GM18867 (cell line): Measurements from ENCODE around the gene PDE6A.

Source experiments
- ATAC-seq: cut with Tn5 transposase; IDR thresholded peaks from one replicate; pipeline ENCODE4 v1.9.1; 2021; ENCODE audit warnings: mild to moderate bottlenecking, moderate library complexity; ENCODE audit not compliant: unreplicated experiment

Gene PDE6A

DNA sequence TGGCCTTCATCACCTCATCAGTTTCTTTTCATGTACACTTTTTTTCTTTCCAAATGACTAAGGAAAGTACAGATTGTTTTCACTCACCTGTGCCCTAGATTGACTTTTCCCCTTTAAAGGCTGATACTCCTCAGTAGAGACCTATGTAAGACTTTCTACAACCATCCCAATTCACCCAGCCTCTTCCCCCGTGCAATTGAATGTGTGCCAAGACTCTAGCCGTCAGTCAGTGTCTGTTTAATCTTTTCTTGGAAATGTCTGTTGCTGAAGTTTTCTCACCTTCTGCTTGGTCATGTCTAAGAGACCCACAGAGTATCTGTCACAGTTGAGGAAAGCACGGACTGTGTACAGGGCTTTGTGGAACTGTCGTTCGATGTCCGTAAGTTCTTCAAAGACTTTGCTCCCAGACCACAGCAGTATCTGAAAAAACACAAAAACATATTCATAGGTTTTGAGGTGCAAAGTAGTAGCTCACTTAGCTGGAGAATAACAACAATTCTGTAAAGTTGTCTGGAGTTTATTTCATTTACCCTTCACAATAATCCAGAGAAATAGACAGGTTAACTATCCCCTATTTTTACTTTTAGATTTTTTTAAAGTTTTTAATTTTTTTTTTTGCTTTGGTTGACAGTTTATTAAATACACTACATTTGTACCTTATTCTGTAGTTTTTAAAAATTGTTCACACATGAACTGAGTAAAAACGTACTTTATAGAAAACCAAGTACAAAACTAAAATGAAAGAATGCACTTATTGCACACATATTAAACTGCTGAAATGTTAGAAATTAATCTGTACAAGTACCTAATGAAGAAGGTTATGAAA, 13.6 kb downstream of the PDE6A start:
- ATAC-seq = no peak

DNA sequence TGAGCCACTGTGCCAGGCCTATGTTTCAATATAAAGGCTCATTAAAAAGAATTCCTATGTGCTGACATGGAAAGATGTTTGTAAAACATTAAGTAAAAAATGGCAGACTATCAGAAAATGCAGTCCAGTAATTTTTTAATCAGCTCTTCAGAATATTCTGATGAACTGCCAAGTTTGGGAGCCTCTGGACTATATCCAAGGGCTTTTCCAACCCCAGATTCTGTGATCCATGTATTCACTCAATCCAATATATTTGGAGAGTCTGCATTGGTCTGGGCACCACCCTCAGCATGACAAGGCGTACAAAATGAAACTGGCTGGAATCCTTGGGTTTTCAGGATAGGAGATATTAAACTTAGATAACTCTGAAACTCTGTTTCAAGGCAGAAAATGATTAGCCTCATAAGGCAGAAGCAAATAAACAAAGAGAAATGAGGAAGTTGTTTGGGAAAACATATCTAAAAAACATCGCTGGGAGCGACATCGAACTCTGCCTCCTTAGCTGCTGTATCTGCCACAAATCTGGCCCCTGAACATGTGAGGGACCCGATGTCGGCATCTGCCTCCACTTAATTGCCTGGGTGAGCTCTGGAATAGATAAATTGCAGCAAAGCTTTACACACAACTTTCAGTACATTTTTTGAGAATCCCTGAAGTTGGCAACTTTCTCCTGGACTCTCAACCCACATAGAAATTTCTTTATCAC, 14.4 kb downstream of the PDE6A start:
- no peak for ATAC-seq

- no peak for ATAC-seq
Observed at GRCh38 chr5:149924486-149924885, 20.1 kb downstream of the PDE6A start.

- ATAC-seq = no peak
Observed at GRCh38 chr5:149922950-149923349, 21.6 kb downstream of the PDE6A start.

GRCh38 chr5:149921597-149921996, 23.0 kb downstream of the PDE6A start:
- no peak for ATAC-seq

GRCh38 chr5:149917073-149917676, 27.4 kb downstream of the PDE6A start:
- ATAC-seq = no peak

- ATAC-seq = no peak
Observed at GRCh38 chr5:149916334-149917072, 28.1 kb downstream of the PDE6A start.

- no peak for ATAC-seq
Observed at GRCh38 chr5:149915392-149916260, 29.0 kb downstream of the PDE6A start.

DNA sequence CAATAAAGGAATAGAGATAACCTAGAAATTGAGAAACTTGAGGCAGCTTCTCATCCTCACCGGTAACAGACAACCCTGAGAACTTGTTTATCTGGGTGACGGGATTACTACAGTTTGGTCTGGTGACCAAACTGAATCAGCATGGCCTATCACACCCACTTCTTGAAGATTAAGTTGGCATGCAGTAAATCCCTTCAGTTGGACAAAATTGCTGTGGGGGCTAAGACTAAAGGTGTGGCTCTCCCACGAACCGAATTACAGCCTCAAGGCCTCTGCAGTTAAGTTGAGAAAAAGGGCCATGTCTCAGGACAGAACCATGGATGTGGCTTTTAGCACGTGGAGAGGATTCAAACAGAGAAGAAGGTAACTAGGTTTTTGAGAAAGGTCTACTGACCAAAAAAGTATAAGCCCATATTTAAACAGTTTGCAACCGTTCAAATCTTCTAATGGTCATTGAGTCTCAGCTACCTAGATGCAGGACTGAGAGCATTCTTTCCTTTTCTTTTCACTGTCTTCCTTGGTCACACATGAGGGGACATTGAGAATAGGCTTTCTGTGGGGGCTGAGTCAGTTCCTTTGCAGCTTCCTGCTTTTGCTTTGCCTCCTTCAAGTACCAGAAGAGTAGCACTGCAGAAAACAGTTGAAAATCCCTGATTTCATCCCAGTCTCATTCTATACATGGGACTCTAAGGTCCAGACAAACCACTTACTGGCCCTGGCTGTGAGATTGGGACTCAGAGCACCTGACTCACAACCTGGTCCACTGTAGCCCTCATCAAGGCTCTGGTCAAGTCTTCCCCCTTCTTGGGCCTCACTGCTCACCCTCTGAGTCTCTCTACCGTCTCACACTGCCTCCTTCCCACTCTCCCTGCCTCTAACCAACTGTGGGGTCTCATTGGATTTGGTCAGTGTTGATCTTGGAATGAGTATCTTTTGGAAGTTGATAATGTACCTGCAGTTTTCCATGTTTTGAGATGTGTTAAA, 30.9 kb downstream of the PDE6A start:
- ATAC-seq = no peak

- ATAC-seq = no peak
Observed at GRCh38 chr5:149912226-149912871, 32.2 kb downstream of the PDE6A start.

DNA sequence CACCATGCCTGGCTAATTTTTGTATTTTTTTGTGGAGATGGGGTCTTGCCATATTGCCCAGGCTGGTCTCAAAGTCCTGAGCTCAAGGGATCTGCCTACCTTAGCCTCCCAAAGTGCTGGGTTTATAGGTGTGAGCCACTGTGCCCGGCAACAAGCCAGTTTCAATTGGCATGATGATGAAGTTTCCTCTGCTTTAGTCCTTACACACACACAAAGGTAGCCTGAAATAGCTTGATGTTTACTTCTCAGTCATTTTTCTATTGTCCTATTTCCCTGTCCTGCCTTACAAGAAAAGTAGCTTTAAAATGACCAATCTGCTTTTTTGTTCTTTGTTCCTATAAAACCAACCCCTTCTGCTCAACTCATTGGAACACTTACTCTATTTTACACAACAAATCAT, 33.6 kb downstream of the PDE6A start:
- ATAC-seq = no peak

GRCh38 chr5:149907828-149908227, 36.8 kb downstream of the PDE6A start:
- no peak for ATAC-seq

- ATAC-seq = no peak
Observed at GRCh38 chr5:149904977-149905376, 39.6 kb downstream of the PDE6A start.

- no peak for ATAC-seq
Observed at GRCh38 chr5:149904293-149904886, 40.2 kb downstream of the PDE6A start.

DNA sequence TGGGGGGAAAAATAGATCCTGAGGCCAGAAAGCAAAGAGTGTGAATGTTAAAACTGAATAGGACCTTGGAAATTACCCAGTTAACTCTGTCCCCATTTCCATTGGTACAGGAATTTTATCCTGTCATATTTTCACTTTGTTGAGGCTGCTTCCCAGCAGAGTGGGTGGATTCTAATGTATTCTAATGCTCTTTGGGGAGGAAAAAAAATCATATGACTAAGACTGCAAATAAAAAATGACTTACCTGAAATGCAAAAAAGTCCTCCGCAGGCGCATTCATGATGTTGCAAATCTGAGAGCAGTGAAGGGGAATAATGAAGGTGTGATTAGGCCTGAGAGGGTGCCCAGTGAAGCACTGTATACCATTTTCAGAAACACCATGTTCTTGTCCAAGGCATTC, 41.2 kb downstream of the PDE6A start:
- no peak for ATAC-seq

DNA sequence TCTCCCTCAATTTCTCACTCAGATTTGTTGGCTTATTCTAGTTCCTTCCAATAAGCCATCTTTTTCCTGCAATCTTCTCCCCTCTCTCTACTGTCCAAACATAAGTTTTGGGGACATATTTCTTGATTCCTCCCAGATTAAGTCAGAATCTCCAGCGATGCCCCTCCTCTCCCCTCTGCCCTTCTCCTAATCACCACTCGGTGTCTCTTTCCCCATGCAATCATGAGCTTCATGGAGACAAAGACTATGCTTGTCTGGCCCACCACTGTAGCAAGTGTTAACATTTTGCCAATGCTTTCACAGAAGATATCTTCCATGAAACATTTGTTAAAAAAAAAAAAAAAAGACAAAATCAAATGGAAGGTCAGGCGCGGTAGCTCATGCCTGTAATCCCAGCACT, 42.4 kb downstream of the PDE6A start:
- ATAC-seq = no peak

GRCh38 chr5:149901511-149901910, 43.1 kb downstream of the PDE6A start:
- ATAC-seq = no peak

DNA sequence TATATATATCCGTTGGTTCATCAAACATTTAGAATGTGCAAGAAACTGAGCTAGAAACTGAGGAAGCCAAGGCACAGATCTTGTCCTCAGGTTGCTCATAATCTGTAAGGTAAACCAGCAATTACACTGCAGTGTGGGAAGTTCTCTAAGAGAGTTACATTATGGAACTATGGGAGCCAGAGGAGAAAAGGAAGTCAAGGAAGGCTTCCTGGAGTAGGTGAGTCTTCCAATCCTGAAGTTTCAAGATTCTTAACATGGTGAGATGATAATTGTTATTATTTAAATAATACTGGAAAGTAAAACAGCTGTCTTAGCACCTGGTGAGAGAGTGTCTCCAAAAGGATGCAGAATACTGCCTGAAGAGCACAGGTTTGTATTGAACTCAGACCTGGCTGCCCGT, 44.2 kb downstream of the PDE6A start:
- no peak for ATAC-seq
